ENCODE results near the gene ZFYVE28.

ZFYVE28 gene

GRCh38 chr4:2324891-2325290 lies 93.6 kb downstream of the ZFYVE28 start:
- H3K4me3 ChIP-seq (ENCODE audit: low read depth in 1 of 2, low read length in 1 of 2), result no peak overlapping the region
- H3K27ac ChIP-seq, result no peak overlapping the region
- TF ChIP-seq CTCF (IDR thresholded peaks at IDR 0.05), result no peak
- no peaks in the 10 kb centered on the region for H3K4me1 ChIP-seq (ENCODE audit: control insufficient read depth in 1 of 2, insufficient read depth in 1 of 2, low read depth in 1 of 2, low read length in 1 of 2)
- no peaks in the 10 kb centered on the region for H3K27me3 ChIP-seq
- no peaks in the 10 kb centered on the region for H3K36me3 ChIP-seq
- no peaks in the 10 kb centered on the region for H3K9me3 ChIP-seq

- H3K4me1 ChIP-seq (ENCODE audit: control insufficient read depth in 1 of 2, insufficient read depth in 1 of 2, low read depth in 1 of 2, low read length in 1 of 2), result no peaks in the 10 kb centered on the region
- no peaks in the 10 kb centered on the region for H3K9me3 ChIP-seq
- H3K27ac ChIP-seq, result no peak overlapping the region
- no peak overlapping the region for H3K4me3 ChIP-seq (ENCODE audit: low read depth in 1 of 2, low read length in 1 of 2)
- no peak for TF ChIP-seq CTCF (IDR thresholded peaks at IDR 0.05)
- H3K36me3 ChIP-seq, result no peaks in the 10 kb centered on the region
- no peaks in the 10 kb centered on the region for H3K27me3 ChIP-seq
These were observed 95.6 kb downstream of the ZFYVE28 start for GRCh38 chr4:2322841-2323240.

- Histone ChIP-seq H3K27me3 (no peaks in the 10 kb centered on the region), H3K4me3 (ENCODE audit: low read depth in 1 of 2, low read length in 1 of 2) (no peak overlapping the region), H3K9me3 (no peaks in the 10 kb centered on the region), H3K4me1 (ENCODE audit: control insufficient read depth in 1 of 2, insufficient read depth in 1 of 2, low read depth in 1 of 2, low read length in 1 of 2) (no peaks in the 10 kb centered on the region), H3K36me3 (no peaks in the 10 kb centered on the region), H3K27ac (no peak overlapping the region)
- no peak for TF ChIP-seq CTCF (IDR thresholded peaks at IDR 0.05)
These were observed 96.2 kb downstream of the ZFYVE28 start for GRCh38 chr4:2322227-2322626.

DNA sequence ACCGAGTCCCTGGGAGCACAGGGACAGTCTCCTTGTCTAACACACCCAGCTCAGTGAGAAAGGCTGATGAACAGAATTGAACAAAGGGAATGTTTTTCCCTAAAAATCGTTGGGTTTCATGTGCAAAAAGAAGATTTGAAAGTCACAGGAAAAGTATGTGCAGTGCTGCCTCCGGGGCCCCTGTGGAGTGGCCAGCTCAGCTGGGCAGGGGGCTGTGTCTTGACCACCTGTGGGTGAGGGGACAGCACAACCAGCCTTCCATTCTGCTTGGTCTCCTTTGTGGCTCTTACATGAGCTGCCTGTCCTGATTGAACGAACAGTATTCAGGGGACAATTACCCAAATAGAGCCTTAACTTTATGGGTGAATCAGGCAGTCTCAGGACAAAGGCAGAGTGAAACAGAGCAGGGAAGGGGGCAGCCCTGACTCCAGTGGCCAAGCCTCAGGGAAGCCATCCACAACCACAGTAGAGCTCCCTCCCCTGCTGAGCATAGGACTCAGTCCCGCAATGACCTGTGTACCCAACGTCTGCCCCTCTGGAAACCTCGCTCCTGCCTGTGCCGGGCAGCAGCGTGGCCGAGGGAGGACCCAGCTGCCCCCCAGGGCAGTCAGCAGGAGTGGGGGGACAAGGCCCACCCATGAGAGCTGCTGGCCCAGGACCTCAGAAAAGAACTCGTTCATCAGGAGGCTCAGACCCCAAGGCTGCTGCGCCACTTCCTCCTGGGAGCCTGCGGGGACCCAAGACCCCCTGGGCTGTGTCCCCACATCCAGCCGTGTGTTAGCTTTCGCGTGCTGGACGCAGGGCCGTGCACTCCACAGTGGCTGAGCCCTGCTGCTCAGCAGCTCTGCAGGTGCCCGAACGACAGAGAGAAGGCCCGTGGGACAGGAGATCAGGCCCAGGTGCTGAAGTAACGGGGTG lies 96.9 kb downstream of the ZFYVE28 start:
- H3K36me3 ChIP-seq, result no peaks in the 10 kb centered on the region
- H3K4me3 ChIP-seq (ENCODE audit: low read depth in 1 of 2, low read length in 1 of 2), result no peak overlapping the region
- H3K4me1 ChIP-seq (ENCODE audit: control insufficient read depth in 1 of 2, insufficient read depth in 1 of 2, low read depth in 1 of 2, low read length in 1 of 2), result no peaks in the 10 kb centered on the region
- no peak for TF ChIP-seq CTCF (IDR thresholded peaks at IDR 0.05)
- no peak overlapping the region for H3K27ac ChIP-seq
- no peaks in the 10 kb centered on the region for H3K27me3 ChIP-seq
- H3K9me3 ChIP-seq, result no peaks in the 10 kb centered on the region

GRCh38 chr4:2320746-2321145 lies 97.7 kb downstream of the ZFYVE28 start:
- TF ChIP-seq CTCF (IDR thresholded peaks at IDR 0.05), result no peak
- Histone ChIP-seq H3K27ac (no peak overlapping the region), H3K4me1 (ENCODE audit: control insufficient read depth in 1 of 2, insufficient read depth in 1 of 2, low read depth in 1 of 2, low read length in 1 of 2) (no peaks in the 10 kb centered on the region), H3K27me3 (no peaks in the 10 kb centered on the region), H3K4me3 (ENCODE audit: low read depth in 1 of 2, low read length in 1 of 2) (no peak overlapping the region), H3K36me3 (no peaks in the 10 kb centered on the region), H3K9me3 (no peaks in the 10 kb centered on the region)

All from neutrophil (primary cell).